GM19025 (cell line): ENCODE results near the gene BTBD19.
"Not testable (repeated sequence)": the region's sequence is repeated elsewhere in the genome, so short reads cannot be mapped to it uniquely, and the experiment has no call there.

ENCODE experiments used
- ATAC-seq: cut with Tn5 transposase; IDR thresholded peaks from one replicate; pipeline ENCODE4 v1.9.1; 2021; ENCODE audit warnings: mild to moderate bottlenecking, low read depth, moderate library complexity; ENCODE audit not compliant: unreplicated experiment

BTBD19 gene

GRCh38 chr1:44827197-44828002 lies 19.1 kb downstream of the BTBD19 start:
- no peak for ATAC-seq

DNA sequence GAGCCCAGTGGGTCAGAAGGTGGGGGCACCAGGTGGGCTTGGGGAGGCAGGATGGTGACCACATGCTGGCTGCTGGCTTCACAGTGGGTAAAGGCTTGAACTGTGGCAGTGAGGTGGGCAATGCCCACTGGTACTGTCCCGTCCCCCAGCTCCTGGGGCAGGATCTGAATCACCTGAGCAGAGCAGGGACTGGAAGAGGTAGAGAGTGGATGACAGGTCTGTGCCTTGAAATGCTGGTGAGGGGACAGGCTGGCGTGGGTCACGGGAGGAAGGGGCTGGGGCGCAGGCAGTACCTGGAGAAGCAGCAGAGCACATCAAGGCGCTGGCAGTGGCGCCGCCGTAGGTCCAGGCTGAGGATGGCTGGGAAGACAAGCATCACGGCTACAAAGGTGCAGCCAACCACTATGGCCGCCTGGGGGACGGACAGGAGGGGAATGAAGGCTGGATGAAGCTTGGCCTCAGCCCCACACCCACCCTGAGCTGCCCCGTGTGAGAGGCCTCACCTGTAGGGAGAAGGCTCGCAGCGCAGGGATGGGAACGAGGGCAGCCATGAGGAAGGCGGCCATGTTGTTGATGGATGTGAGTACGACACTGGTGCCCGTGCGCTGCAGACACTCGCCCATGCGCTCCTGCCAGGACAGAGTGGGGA lies 19.8 kb downstream of the BTBD19 start:
- ATAC-seq, result no peak

DNA sequence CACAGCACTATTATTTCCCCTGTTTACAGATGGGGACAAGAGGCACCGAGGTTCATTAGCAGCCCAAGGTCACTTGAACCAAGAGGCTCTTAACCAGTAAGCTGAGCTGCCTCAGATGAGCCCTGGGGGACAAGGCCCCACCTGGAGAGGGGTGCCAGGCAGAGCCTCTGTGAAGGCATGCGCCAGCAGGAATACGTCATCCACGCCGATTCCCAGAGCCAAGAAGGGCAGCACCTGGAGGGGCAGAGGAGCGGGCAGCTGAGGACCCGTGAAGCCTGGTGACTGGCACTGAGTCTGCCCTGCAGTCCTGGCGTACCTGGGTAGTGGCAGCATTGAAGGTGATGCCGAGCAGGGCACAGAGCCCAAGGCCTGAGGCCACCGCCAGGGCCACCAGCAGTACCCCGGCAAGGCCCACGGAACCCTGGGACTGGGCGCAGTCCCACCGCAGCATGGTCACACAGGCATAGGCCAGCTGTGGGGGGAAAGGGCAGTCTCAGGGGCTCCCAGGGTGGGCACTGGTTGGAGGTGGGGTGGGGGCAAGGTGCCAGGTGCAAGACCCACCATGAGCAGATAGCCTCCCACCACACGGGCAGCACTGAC lies 20.6 kb downstream of the BTBD19 start:
- ATAC-seq, result no peak

GRCh38 chr1:44829506-44830384 lies 21.4 kb downstream of the BTBD19 start:
- no peak for ATAC-seq

GRCh38 chr1:44830900-44831304 lies 22.6 kb downstream of the BTBD19 start:
- no peak for ATAC-seq

DNA sequence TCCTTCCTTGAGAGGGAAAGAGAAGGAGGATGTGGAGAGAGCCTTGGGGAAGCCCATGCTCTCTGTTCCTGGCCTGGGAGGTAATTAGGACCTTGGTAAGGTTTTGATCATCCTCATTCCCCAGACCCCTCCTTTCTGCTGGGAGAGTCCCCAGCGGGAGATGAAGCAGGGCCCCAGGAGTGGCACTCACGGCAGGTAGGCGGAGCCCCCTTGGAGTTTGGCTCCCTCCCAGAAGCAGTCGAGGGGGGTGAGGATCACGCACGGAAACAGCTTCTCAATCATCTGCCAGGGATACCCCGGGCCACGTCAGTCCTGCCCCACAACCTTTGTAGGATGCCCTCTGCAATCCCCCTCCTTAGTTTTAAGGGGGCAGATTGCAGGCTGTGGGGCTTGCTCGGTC lies 23.2 kb downstream of the BTBD19 start:
- ATAC-seq, result no peak

DNA sequence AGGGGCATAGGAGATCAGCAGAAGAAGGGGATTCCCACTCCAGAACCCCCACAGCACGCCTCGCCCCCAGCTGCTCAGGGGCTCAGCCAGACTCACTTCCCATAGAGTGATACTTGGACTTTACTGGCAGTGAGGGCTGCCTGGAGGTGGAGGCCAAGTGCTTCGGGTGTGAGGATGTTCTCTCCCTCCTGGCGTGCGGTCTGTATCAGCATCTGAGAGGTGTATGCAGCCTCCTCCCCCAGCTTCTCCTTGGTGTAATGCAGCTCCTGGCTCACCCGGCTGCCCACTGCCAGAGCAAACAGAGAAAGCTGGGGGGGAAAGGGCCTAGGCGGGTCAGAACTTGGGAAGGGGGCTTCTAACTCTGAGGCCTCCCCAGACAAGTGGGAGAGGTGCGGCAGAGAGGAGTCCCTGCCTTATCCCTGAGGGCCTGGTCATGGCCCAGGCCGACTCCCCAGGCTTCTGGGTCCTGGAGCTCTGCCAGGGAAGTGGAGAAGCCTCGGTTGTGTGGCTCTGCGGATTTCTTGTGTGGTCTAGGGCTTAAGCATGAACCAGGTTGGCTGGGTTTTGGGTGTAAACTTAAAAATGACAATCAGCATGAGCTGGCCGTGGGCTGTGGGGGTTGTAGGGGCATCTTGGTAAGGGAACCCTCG lies 23.9 kb downstream of the BTBD19 start:
- no peak for ATAC-seq

DNA sequence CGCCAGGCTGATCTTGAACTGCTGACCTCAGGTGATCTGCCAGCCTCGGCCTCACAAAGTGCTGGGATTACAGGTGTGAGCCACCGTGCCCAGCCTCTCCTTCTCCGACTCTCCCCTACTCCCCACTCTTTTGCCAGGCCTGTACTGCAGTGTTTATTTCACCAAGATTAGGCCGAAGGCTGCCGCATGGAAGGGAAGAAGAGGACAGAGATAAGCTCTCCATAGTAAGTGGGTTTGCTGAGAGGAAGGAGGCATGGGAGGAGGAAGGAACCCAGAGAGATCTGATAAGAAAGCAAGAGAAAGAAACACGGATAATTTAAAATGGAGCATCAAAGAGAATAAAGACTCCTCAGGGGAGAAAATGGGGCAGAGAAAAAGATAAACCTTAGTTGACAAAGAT lies 26.0 kb downstream of the BTBD19 start:
- no peak for ATAC-seq

DNA sequence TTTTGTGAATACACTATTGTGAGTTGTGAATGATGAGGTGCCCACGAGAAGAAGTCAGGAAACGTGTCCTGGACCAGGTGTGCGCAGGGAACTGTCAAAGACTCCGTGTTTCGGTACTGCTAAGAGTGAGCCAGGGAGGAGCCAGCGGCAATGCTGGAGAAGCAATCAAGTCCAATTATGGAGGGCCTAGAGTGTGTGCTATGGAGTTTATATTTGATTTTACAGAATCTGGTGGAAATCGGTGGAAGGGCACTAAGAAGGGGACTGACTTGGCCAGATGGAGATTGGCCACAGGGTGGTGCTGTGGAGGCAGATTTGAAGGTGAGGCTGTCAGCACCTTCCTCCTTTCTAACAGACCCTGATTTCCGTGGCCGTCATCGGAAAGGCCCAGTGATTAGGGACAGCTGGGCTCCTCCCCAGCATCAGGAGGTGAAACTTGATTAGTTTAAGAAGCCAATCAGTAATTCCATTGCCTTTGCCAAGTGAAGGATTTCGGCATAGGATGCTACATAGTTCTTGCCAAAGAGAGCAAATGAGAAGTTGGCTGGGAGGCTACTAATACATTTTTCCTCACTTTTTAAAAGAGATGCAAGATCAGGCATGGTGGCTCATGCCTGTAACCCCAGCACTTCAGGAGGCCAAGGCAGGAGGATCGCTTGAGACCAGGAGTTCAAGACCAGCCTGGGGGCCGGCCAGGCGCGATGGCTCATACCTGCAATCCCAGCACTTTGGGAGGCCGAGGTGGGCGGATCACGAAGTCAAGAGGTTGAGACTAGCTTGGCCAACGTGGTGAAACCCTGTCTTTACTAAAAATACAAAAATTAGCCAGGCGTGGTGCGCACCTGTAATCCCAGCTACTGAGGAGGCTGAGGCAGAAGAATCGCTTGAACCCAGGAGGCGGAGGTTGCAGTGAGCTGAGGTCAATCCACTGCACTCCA lies 27.7 kb downstream of the BTBD19 start:
- no peak for ATAC-seq

DNA sequence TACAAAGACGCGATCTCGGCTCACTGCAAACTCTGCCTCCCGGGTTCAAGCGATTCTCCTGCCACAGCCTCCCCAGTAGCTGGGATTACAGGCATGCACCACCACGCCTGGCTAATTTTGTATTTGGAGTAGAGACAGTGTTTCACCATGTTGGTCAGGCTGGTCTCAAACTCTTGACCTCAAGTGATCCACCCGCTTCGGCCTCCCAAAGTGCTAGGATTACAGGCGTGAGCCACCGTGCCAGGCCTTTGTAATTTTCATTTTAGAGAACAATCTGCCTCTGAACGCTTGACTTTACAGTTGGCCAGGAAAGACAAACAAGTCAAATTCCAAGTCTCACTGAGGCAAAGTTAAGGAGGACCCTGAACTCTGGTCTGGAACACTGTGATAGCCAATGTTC lies 30.0 kb downstream of the BTBD19 start:
- ATAC-seq, result not testable (repeated sequence)

GRCh38 chr1:44839576-44839975 lies 31.3 kb downstream of the BTBD19 start:
- no peak for ATAC-seq

- ATAC-seq, result no peak
Observed at GRCh38 chr1:44842486-44842861, 34.2 kb downstream of the BTBD19 start.

GRCh38 chr1:44842862-44843655 lies 34.7 kb downstream of the BTBD19 start, which contains the start of gene PTCH2:
Gene PTCH2, minus strand, starts transcription at chr1:44843253. Its CDS starts 321 bp downstream, at chr1:44842932.
- ATAC-seq, result no peak

- ATAC-seq, result no peak
Observed at GRCh38 chr1:44846985-44847384, 38.7 kb downstream of the BTBD19 start.

DNA sequence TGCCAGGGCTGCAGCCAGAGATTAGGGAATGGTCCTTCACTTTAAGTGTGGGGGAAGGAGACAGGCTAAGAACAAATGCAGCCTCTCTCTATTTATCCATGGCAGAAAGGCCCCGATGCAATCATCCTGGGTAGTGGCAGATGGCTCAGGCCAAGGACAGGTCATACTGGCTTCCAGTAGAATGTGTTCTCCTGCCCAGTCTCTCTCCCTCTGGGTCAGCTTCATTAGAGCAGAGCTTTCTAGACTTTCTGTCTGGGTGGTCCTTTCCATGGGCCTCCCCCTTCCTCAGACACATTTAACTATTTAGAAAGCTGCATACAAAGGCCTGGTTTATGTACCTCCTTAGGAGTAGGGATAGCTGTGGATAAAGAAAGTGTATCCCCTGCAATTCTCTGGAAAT lies 39.5 kb downstream of the BTBD19 start:
- no peak for ATAC-seq

DNA sequence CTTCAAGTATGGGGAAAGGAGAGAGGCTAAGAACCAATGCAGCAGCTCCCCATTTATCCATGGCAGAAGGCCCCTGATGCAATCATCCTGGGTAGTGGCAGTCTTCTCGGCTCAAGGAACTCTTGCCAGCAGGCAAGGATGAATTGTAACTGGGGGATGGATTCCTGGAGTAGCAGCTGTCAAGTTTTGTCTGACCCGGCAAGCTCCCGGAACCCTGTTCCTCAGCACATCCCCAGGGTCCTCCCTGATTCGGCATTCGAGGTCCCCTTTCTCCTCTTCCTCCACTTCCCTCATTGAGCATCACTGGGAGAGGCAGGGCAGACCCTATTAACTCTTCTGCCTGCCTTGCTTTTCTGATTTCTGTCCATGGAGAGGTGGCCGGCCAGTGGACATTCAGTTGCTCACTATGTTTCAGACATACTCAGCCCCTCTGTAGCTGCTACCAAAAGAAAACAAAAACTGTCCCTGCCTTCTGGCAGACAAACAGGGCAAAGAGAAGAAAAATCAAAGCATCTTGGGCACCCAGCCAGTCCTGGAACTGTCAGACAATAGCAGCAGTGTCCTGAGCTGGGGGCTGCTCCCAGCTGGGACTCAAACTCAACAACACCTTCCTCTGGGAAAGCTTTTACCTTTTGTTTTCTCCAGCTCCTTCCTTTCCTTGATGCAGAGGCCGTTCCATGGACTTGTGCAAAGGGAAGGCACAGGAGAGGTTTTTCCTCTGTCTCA lies 40.3 kb downstream of the BTBD19 start:
- ATAC-seq, result no peak

GRCh38 chr1:44849575-44850132 lies 41.3 kb downstream of the BTBD19 start:
- no peak for ATAC-seq
